GM06990 (cell line): Measurements from ENCODE around the gene SLC39A2.
"Not testable (repeated sequence)": the region's sequence is repeated elsewhere in the genome, so short reads cannot be mapped to it uniquely, and the experiment has no call there.

Experiments
- DNase-seq: peaks from one replicate; pipeline ENCODE4 v3.0.0-alpha.2; 2011; ENCODE audit not compliant: insufficient read length; ENCODE audit errors: extremely low read depth
- H3K27me3 ChIP-seq: replicated peaks from 2 replicates; pipeline ENCODE4 v1.6.0; 2011; ENCODE audit warnings: low read length; ENCODE audit not compliant: control insufficient read depth, insufficient read depth
- H3K36me3 ChIP-seq: 2 replicates; pipeline ENCODE4 v1.5.1; 2011; ENCODE audit warnings: low read length; ENCODE audit not compliant: control insufficient read depth, insufficient read depth
- H3K4me3 ChIP-seq: replicated peaks from 2 replicates; pipeline ENCODE4 v1.5.1; 2011; ENCODE audit warnings: low read depth, mild to moderate bottlenecking, control low read depth, low read length
- TF ChIP-seq, protein P1 (sequence below): IDR thresholded peaks from 2 replicates; pipeline ENCODE4 v1.5.1; 2011; ENCODE audit warnings: low read length, control low read depth, mild to moderate bottlenecking, inconsistent platforms; ENCODE audit not compliant: insufficient read depth, poor library complexity, severe bottlenecking

SLC39A2 gene

DNA sequence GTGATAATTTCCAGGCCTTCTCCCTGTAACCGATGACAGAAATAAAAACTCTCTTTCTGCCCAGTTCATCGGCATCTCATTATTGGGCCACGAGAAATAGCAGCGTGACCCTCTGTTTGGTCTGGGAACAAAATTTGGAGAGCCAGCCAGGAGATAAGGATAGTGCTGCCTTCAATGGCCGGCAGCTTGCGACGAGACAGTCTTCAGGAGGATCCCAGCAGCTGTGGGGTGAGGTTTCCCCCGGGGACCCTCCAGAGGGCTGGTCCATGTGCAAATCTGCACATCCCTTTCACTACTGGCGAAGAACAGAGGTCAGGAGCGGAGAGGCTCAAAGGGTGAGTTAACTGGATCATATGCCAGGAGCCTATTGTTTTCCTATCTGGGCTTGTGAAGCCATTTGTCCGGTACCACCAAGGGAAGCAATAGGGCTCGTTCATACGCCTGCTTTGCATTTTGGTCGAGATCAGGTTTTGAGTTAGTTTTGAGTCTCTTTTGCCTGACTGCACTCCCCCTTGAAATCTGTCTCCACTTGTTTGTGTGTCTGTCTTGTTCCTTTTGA, 4.8 kb downstream of the SLC39A2 start:
- DNase-seq: no peak
- TF ChIP-seq, protein P1, sequence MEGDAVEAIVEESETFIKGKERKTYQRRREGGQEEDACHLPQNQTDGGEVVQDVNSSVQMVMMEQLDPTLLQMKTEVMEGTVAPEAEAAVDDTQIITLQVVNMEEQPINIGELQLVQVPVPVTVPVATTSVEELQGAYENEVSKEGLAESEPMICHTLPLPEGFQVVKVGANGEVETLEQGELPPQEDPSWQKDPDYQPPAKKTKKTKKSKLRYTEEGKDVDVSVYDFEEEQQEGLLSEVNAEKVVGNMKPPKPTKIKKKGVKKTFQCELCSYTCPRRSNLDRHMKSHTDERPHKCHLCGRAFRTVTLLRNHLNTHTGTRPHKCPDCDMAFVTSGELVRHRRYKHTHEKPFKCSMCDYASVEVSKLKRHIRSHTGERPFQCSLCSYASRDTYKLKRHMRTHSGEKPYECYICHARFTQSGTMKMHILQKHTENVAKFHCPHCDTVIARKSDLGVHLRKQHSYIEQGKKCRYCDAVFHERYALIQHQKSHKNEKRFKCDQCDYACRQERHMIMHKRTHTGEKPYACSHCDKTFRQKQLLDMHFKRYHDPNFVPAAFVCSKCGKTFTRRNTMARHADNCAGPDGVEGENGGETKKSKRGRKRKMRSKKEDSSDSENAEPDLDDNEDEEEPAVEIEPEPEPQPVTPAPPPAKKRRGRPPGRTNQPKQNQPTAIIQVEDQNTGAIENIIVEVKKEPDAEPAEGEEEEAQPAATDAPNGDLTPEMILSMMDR: no peak
- Histone ChIP-seq H3K36me3 (no peaks in the 10 kb centered on the region), H3K4me3 (no peak overlapping the region), H3K27me3 (no peaks in the 10 kb centered on the region)

DNA sequence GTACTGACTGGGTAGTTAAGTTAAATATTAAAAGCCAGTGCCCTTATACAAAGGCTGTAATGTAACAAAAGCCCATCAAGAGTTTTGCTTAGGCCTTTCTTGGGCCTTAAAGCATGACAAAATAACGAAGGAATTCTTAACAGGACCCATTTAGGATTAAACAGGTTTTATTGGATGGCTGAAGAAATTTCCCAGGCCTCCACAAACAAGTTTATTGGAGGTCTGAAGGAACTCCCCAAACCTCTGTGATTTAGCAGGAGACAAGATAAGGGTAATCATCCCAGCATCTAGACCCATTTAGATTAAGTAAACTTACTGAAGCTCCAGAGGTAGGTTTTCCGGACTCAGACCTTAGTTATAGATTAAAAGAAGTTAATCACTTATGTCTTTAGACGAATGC, 10.6 kb downstream of the SLC39A2 start:
- not testable (repeated sequence) for DNase-seq, H3K4me3 ChIP-seq, H3K27me3 ChIP-seq, H3K36me3 ChIP-seq

DNA sequence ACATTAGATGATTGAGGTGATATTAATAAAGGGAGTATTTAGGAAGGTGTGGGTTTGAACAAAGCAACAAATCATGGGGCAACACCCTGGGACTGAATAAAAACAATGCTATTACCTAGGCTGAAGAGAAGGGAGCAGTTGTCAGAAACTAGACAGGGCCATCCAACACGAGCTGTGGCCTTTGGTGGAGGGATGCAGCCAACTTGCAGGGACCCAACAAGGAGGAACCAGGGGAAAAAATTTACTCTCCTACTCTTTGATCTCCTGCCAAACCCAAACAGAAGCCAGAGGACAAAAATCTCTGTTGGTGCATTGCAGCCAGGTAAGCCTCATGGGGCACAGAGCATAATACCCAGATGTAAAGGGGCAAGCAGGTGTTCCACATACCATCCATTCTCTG, 12.0 kb downstream of the SLC39A2 start:
- TF ChIP-seq, protein P1: no peak
- no peak overlapping the region for H3K4me3 ChIP-seq
- H3K36me3 ChIP-seq: no peaks in the 10 kb centered on the region
- DNase-seq: no peak
- H3K27me3 ChIP-seq: no peaks in the 10 kb centered on the region; the same call in 1 of the 2 replicates

DNA sequence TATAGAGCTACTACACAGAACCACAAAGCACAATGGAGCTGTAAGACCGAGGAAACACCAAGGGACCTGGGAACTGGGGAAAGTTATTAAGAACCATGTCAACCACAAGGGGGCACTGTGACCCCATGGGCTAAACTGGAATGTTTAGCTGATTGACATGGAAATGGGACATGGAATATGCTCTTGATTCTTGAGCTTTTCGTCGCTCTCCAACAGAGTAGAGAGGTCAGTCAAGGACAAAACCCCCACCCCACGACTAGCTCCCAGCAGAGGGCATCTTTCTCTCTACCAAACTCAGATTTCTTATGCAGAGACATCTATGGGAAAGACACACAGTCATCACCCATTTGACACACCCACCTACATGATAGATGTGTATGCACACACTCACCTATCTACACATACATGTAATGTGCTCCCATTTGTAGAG, 15.7 kb downstream of the SLC39A2 start:
- peak; percentile 17 for DNase-seq
- Histone ChIP-seq H3K27me3 (no peaks in the 10 kb centered on the region; the same call in none of the 2 replicates), H3K36me3 (no peaks in the 10 kb centered on the region), H3K4me3 (no peak overlapping the region)
- TF ChIP-seq, protein P1: peak; percentile 83

DNA sequence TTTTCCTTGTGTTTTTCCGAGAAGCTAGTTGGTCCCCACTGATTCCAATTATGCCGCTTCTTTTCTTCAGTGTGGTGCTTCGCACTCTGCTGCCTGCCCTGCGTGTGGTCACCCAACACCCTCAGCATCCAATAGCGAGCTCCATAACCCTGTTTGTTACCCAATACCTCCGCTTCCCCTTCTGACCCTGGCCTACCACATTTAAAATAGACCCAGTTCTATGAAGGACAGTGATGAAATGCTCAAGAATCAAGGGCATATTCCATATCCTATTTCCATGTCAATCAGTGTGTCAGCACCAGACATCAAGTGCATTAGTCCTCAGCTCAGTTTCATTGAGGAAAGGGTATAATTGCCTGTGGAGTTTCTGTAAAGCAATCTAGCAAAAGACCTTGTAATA, 16.2 kb downstream of the SLC39A2 start:
- DNase-seq: no peak
- Histone ChIP-seq H3K4me3 (no peak overlapping the region), H3K27me3 (no peaks in the 10 kb centered on the region; the same call in none of the 2 replicates), H3K36me3 (no peaks in the 10 kb centered on the region)
- TF ChIP-seq, protein P1: no peak

DNA sequence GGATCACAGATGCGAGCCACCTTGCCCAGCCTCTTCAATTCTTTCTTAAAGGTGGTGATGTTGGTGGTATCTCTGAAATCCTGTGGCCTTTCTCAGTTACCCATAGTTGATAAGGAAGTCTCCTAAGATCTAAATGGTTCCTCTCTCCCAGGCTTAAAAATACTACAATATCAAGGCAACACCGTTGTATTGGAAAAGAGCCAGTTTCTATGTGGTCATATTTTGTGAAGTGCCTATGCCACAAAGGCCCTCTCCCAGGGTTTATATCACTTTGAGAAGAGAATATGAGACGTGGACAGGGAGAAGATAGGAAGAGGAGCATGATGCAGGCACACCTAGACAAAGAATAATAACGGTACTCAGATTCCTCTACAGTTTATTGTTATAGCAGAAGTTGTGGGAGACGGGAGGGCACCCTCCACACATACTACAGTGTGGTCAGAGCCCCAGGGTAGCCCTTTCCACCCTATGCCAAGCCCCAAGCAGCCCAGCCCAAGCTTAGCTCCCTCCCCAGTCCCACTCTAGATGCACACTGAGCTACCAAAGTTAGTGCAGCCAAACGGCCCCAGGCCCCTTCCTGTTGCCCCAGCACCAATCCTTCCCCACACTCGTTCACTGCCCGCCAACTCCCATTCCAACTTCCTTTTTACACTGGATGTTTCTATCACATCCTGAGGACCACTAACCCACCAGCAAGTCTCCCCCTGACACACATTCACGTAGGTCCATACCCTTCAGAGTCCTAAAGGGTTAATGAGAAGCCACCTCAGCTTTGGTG, 17.5 kb downstream of the SLC39A2 start:
- DNase-seq: no peak
- TF ChIP-seq, protein P1: no peak

More for the DNA sequence above, 17.5 kb downstream of the SLC39A2 start:
- Histone ChIP-seq H3K27me3 (no peaks in the 10 kb centered on the region; the same call in none of the 2 replicates), H3K36me3 (no peaks in the 10 kb centered on the region), H3K4me3 (no peak overlapping the region)
